GM21619 (cell line): ENCODE data around the gene DHRS12.
"Not testable (repeated sequence)": the region's sequence is repeated elsewhere in the genome, so short reads cannot be mapped to it uniquely, and the experiment has no call there.

Source experiments
- ATAC-seq: cut with Tn5 transposase; IDR thresholded peaks from one replicate; pipeline ENCODE4 v1.9.1; 2021; ENCODE audit not compliant: unreplicated experiment

Gene DHRS12

DNA sequence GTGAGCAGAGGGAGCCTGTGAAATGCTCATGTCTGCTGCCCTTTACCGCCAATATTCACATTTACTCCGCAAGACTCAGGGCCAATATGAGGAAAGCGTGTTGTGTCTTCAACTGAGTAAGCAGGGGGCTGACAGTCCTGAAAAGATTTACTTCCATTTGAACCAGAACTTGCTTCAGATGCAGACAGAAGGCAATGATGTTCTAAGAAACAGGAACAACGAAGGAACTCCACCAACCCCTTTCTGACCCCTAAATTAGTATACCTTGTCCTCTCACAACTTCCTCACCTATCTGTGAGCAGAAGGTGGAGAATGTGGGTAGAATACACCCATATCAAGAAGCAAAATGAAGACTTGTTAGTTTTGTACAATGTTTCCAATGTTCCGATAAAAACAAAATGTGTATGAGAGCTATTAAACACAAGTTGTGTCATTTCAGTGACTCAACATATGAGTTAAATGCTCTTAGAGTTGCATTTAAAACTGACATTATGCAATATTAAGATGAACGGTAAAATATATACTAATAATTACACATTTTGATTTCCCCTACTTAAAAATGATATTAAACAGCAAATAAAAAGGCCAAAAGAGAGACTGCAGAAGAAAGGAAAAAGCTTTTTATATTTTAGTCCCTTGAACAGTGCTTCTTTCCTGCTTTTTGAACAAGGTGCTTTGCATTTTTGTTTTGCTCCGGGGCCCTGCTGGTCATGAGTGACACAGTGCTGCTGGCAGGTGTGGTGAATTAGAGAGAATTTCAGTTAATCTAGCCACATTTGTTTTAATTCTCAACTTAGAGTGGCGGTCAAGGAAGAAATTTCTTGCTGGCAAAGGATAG is 25.0 kb upstream of the DHRS12 start:
- ATAC-seq = no peak

DNA sequence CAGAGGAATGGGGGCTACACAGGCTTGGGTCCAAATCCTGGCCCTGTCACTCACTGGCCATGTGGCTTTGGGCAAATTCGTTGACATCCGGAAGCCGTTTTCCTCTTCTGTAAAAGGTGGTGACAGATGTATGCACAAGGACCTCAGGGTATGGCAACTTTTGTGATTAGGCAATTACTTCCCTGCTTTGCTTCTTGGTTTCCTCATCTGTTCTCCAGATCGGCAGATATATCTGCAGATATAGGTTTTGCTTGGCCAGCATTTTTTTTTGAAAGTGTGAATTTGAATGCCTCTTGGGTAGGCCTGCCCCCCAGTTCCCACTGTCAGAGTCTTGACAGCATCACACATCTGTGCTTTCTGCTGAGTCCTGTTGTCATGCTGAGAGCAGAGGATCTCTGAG is 23.3 kb upstream of the DHRS12 start:
- no peak for ATAC-seq

GRCh38 chr13:51826606-51827005 is 22.6 kb upstream of the DHRS12 start:
- no peak for ATAC-seq

- no peak for ATAC-seq
Observed at GRCh38 chr13:51825681-51826254, 21.8 kb upstream of the DHRS12 start.

- ATAC-seq = no peak
Observed at GRCh38 chr13:51825165-51825592, 21.2 kb upstream of the DHRS12 start.

DNA sequence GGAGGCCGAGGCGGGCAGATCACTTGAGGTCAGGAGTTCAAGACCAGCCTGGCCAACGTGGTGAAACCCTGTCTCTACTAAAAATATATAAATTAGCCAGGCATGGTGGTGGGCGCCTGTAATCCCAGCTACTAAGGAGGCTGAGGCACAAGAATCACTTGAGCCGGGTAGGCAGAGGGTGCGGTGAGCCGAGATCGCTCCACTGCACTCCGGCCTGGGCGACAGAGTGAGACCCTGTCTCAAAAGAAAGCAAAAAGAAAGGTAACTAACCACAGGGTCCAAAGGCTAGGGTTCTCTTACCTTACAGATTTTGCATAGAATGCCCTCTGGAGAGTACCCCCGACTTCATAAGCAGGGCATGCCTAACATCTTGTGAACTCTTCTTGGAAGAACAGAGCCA is 20.7 kb upstream of the DHRS12 start:
- ATAC-seq = not testable (repeated sequence)

GRCh38 chr13:51823863-51824262 is 19.9 kb upstream of the DHRS12 start:
- ATAC-seq = no peak

GRCh38 chr13:51823359-51823758 is 19.4 kb upstream of the DHRS12 start:
- no peak for ATAC-seq

DNA sequence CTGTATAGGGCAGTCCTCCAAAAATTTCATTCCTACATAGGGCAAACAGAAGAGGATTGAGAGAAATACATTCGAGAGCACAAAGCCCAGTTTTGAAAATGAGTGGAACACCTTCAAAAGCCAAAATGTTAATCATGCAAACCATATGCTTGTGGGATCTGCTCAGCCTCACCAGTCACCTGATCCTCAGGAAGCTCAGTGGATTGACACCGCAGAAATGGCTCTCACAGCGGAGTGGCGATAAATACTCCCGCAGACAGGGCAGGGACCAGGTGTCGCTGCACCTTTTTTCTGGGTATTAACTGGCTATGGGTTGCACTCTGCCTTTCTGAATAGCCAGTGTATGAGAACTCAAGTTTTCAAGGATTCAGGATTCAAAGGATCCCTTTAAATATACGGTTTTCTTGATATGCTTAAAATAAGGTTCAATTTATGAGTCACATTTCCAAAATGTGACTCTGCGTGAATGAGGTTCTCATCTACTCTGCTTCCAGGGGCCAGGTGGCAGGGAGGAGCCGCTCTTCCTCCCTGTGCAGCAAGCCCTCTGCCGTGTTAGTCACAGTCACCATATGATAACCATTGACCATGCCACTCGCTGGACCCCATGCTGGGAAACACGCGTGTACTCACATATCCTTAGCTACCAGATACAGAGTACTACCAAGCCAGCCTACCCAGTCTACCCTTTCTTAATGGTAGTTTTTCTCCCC is 18.3 kb upstream of the DHRS12 start:
- ATAC-seq = no peak

DNA sequence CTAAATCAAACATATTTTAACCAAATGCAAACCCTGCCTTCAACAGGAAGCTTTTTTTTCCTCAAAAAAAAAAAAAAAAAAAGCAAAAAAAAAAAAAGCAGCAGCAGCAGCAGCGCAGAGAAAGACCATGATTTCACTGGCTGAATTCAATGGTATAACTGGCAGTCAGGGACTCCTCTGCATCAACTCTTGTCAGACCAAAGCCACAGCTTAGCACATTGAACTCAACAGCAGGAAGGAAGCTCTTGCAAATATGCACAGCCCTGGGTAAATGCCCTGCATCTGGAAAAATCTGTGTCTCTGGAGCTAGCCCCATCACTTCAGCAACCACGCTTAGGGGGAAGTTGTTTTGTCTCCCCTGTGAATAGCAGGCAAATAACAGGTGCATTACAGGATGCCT is 17.6 kb upstream of the DHRS12 start:
- ATAC-seq = no peak

- no peak for ATAC-seq
Observed at GRCh38 chr13:51820016-51820597, 16.1 kb upstream of the DHRS12 start.

- ATAC-seq = no peak
Observed at GRCh38 chr13:51819544-51819943, 15.6 kb upstream of the DHRS12 start.

GRCh38 chr13:51818781-51819511 is 15.0 kb upstream of the DHRS12 start:
- peak; percentile 38 for ATAC-seq

DNA sequence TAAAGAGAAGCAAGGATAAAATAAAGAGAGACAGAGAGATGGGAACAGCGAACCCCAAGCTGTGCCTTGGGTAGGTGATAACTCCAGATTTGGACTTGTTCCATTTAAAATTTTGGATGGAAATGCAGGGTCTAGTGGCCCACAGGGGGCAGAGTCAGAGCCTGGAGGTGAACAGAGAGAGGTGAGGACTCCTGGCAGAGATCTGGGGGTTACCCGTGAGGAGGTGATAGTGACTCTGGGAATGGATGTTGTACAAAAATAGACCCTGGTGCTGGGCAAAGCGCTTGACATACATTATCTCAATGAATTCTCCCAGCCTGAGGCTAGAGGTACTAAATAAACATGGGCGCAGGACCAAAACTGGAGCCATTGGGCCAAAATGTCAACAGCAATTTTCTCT is 14.3 kb upstream of the DHRS12 start:
- ATAC-seq = no peak

DNA sequence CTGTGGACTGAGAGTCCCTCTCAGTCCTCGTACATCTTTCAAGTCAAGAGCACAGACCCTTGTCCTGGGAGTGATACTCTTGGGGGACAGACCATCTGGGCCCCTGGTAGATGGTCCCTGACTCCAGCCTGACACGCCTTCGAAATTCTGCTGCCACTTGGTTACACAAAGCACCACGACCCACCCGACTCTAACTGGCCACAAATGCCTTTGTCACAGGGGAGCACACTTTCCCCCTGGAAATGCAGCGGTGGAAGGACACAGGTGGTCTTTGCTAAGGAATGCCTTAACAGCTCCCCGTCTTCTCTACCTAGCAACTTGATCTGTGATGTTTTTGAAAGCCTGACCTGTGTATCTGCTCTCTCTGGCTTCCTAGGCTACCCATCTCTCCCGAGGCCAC is 13.8 kb upstream of the DHRS12 start:
- ATAC-seq = no peak

- no peak for ATAC-seq
Observed at GRCh38 chr13:51816604-51817249, 12.8 kb upstream of the DHRS12 start.

GRCh38 chr13:51815848-51816247 is 11.9 kb upstream of the DHRS12 start:
- ATAC-seq = no peak

GRCh38 chr13:51814825-51815650 is 11.1 kb upstream of the DHRS12 start:
- ATAC-seq = peak; percentile 74

- ATAC-seq = no peak
Observed at GRCh38 chr13:51814071-51814470, 10.1 kb upstream of the DHRS12 start.
